WTC11 (cell line): ENCODE measurements around the gene LAD1. TPM values are rescaled to one million over a fixed set of nuclear protein-coding genes. Genes with fewer than 3 reads are reported as not detected.
A peak's percentile ranks its signal among the peaks of the same experiment; 100 is the strongest.

Experiments
- ATAC-seq: fragments of 200-7000 bp; cut with Tn5 transposase; 2 replicates; pipeline ENCODE4 v1.10.0; 2021; ENCODE audit warnings: mild to moderate bottlenecking, moderate library complexity
- CTCF ChIA-PET: fragments of 300-600 bp; sonication (Branson Sonifier 250); formaldehyde crosslinking; loops from one replicate; lab custom pipeline; 2021; ENCODE audit warnings: antibody characterized with exemption; lab: Charles Lee
- POLR2A ChIA-PET: fragments of 350-600 bp; sonication (Branson Sonifier 250); formaldehyde crosslinking; loops from one replicate; lab custom pipeline; 2021; ENCODE audit warnings: antibody characterized with exemption; lab: Charles Lee
- DNase-seq: peaks from one replicate; pipeline ENCODE4 v3.0.0; 2021; ENCODE audit warnings: low spot score
- H3K27ac Mint-ChIP-seq: 2 replicates; pipeline ENCODE4 v1.8.0; 2021; ENCODE audit warnings: mixed read lengths
- H3K27me3 Mint-ChIP-seq: 2 replicates; pipeline ENCODE4 v1.8.0; 2021; ENCODE audit warnings: low read depth, mild to moderate bottlenecking, moderate library complexity, mixed read lengths
- H3K36me3 Mint-ChIP-seq: 2 replicates; pipeline ENCODE4 v1.8.0; 2021; ENCODE audit warnings: mixed read lengths
- H3K4me1 Mint-ChIP-seq: 2 replicates; pipeline ENCODE4 v1.8.0; 2022; ENCODE audit warnings: mixed read lengths
- H3K4me3 Mint-ChIP-seq: 2 replicates; pipeline ENCODE4 v1.8.0; 2021; ENCODE audit warnings: mild to moderate bottlenecking, moderate library complexity, mixed read lengths
- H3K9me3 Mint-ChIP-seq: 2 replicates; pipeline ENCODE4 v1.8.0; 2021; ENCODE audit warnings: mixed read lengths
- ATF1 ChIP-seq: sonication (generic); formaldehyde crosslinking; IDR thresholded peaks from 2 replicates; pipeline ENCODE4 v1.8.1; 2023; ENCODE audit warnings: mild to moderate bottlenecking, moderate library complexity, missing genetic modification reagents
- ESRRA ChIP-seq: sonication (generic); formaldehyde crosslinking; IDR thresholded peaks from 2 replicates; pipeline ENCODE4 v1.8.1; 2022; ENCODE audit warnings: mild to moderate bottlenecking, missing genetic modification reagents, borderline replicate concordance
- GTF2I ChIP-seq: fragments of 250-450 bp; sonication (Bioruptor Pico); conservative IDR thresholded peaks from 2 replicates; pipeline ENCODE4 v1.4.0; 2021; ENCODE audit warnings: mild to moderate bottlenecking
- HMGA2 ChIP-seq: fragments of 250-450 bp; sonication (Bioruptor Pico); IDR thresholded peaks from 2 replicates; pipeline ENCODE4 v1.4.0; 2021; ENCODE audit warnings: mild to moderate bottlenecking, moderate library complexity
- NFATC4 ChIP-seq: fragments of 250-450 bp; sonication (Bioruptor Pico); IDR thresholded peaks from 2 replicates; pipeline ENCODE4 v1.9.0; 2021; ENCODE audit warnings: mild to moderate bottlenecking
- RORB ChIP-seq: fragments of 250-450 bp; sonication (Bioruptor Pico); IDR thresholded peaks from 2 replicates; pipeline ENCODE4 v1.9.0; 2021; ENCODE audit warnings: mild to moderate bottlenecking
- SMAD3 ChIP-seq: sonication (generic); formaldehyde crosslinking; IDR thresholded peaks from 2 replicates; pipeline ENCODE4 v1.8.0; 2022; ENCODE audit warnings: missing genetic modification reagents, mild to moderate bottlenecking, borderline replicate concordance
- TEAD1 ChIP-seq: sonication (generic); formaldehyde crosslinking; IDR thresholded peaks from 2 replicates; pipeline ENCODE4 v1.8.0; 2022; ENCODE audit warnings: mild to moderate bottlenecking, missing genetic modification reagents
- ZNF396 ChIP-seq: fragments of 250-450 bp; sonication (Bioruptor Pico); IDR thresholded peaks from 2 replicates; pipeline ENCODE4 v1.8.0; 2021; ENCODE audit warnings: mild to moderate bottlenecking, moderate library complexity, borderline replicate concordance
- ZNF416 ChIP-seq: fragments of 250-450 bp; sonication (Bioruptor Pico); IDR thresholded peaks from 2 replicates; pipeline ENCODE4 v1.9.0; 2021; ENCODE audit warnings: mild to moderate bottlenecking, inconsistent platforms
- ZNF423 ChIP-seq: fragments of 250-450 bp; sonication (Bioruptor Pico); IDR thresholded peaks from 2 replicates; pipeline ENCODE4 v2.1.2; 2022; ENCODE audit warnings: mild to moderate bottlenecking, moderate library complexity
- total RNA-seq: library from RNA; stranded (reverse); gene quantifications from 3 replicates; pipeline ENCODE4 v1.2.3, GENCODE V29; 2021
- TF ChIP-seq, protein P1 (sequence below): fragments of 200-600 bp; IDR thresholded peaks from 2 replicates; pipeline ENCODE4 v1.8.0; 2022; ENCODE audit warnings: antibody characterized with exemption
- TF ChIP-seq, protein P2 (sequence below): fragments of 250-450 bp; sonication (Bioruptor Pico); IDR thresholded peaks from 2 replicates; pipeline ENCODE4 v2.1.2; 2022; ENCODE audit warnings: mild to moderate bottlenecking, moderate library complexity
- TF ChIP-seq, protein P3 (sequence below): fragments of 250-450 bp; sonication (Bioruptor Pico); IDR thresholded peaks from 2 replicates; pipeline ENCODE4 v1.9.0; 2021; ENCODE audit warnings: mild to moderate bottlenecking, borderline replicate concordance
- TF ChIP-seq, protein P4 (sequence below): sonication (generic); formaldehyde crosslinking; IDR thresholded peaks from 2 replicates; pipeline ENCODE4 v1.8.1; 2023; ENCODE audit warnings: mild to moderate bottlenecking, missing genetic modification reagents

Gene LAD1
- total RNA-seq, 1 experiment from 2014 or later: 14.9 TPM

DNA sequence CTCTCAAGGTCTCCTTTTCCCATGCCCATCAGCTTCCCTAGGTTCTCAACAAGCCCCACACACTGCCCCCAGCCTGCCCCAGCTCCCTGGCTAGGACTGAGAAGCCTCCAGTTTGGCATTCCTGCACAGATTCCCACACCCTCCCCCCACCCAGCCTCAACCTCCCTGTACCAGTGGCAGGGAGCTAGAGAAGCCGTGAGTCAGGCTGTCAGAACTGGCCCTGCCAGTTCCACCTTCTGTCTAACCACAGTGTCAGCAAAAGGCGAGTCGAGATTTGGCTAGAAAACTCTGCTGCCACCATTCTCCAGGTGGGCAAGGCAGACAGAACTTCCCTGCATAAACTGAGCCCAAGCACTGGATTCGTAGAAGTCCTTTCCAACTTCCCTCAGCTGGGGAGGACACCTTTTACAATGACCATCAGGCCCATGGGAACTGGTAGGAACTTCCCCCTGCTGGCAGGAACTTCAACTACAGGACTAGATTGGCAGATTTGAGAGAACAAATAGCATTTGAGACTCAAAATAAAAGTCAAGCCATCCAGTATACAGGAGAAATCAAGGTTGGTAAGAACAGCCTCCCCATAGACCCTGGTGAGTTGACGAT, 52.7 kb downstream of the LAD1 start:
- ATAC-seq: peak; percentile 35
- H3K4me1 Mint-ChIP-seq: peaks cover 38% of the 10 kb centered on the region
- H3K4me3 Mint-ChIP-seq: no peak overlapping the region
- H3K36me3 Mint-ChIP-seq: peaks cover under 1% of the 10 kb centered on the region
- H3K9me3 Mint-ChIP-seq: peaks cover 2% of the 10 kb centered on the region
- POLR2A ChIA-PET: interaction anchor here (0.9 to 1.4 kb wide), 2 partner anchors 14 to 30 kb away, joined by 4 read pairs; no protein-coding TSS in a partner anchor
- no peak overlapping the region for H3K27ac Mint-ChIP-seq
- CTCF ChIA-PET: interaction anchor here (0.6 to 7.7 kb wide), 45 partner anchors 8 to 321 kb away, joined by 3 to 175 read pairs (median 4); partner anchors contain the start of gene ASCL5
- peak; percentile 70 for DNase-seq
- H3K27me3 Mint-ChIP-seq: no peaks in the 10 kb centered on the region; the same call in 1 of the 2 replicates
- TF ChIP-seq, protein P1, sequence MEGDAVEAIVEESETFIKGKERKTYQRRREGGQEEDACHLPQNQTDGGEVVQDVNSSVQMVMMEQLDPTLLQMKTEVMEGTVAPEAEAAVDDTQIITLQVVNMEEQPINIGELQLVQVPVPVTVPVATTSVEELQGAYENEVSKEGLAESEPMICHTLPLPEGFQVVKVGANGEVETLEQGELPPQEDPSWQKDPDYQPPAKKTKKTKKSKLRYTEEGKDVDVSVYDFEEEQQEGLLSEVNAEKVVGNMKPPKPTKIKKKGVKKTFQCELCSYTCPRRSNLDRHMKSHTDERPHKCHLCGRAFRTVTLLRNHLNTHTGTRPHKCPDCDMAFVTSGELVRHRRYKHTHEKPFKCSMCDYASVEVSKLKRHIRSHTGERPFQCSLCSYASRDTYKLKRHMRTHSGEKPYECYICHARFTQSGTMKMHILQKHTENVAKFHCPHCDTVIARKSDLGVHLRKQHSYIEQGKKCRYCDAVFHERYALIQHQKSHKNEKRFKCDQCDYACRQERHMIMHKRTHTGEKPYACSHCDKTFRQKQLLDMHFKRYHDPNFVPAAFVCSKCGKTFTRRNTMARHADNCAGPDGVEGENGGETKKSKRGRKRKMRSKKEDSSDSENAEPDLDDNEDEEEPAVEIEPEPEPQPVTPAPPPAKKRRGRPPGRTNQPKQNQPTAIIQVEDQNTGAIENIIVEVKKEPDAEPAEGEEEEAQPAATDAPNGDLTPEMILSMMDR: peak; percentile 47
- no peak for TF ChIP-seq RORB (CRISPR knock-in tag)

DNA sequence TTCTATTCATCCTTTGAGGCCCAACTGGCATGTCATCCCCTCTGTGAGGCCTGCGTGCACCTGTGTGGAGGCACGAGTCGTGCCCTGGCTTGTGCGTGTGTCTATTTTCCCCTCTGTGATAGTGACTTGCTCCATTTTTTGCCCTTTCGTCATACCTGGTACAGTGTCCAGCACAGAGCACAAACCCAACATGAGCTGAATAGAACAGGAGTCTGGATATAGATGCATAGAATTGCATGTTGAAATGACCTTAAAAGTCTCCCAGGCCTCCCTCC, 54.1 kb downstream of the LAD1 start:
- ATAC-seq: no peak
- no peak overlapping the region for H3K27ac Mint-ChIP-seq

More for the DNA sequence above, 54.1 kb downstream of the LAD1 start:
- Mint-ChIP-seq H3K4me1 (peaks cover 38% of the 10 kb centered on the region), H3K4me3 (no peak overlapping the region), H3K27me3 (no peaks in the 10 kb centered on the region; the same call in 1 of the 2 replicates), H3K9me3 (peaks cover 8% of the 10 kb centered on the region), H3K36me3 (peaks cover 5% of the 10 kb centered on the region)
- TF ChIP-seq, protein P2, sequence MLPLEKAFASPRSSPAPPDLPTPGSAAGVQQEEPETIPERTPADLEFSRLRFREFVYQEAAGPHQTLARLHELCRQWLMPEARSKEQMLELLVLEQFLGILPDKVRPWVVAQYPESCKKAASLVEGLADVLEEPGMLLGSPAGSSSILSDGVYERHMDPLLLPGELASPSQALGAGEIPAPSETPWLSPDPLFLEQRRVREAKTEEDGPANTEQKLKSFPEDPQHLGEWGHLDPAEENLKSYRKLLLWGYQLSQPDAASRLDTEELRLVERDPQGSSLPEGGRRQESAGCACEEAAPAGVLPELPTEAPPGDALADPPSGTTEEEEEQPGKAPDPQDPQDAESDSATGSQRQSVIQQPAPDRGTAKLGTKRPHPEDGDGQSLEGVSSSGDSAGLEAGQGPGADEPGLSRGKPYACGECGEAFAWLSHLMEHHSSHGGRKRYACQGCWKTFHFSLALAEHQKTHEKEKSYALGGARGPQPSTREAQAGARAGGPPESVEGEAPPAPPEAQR (CRISPR knock-in tag): no peak
- TF ChIP-seq NFATC4 (CRISPR knock-in tag): no peak
- TF ChIP-seq, protein P3, sequence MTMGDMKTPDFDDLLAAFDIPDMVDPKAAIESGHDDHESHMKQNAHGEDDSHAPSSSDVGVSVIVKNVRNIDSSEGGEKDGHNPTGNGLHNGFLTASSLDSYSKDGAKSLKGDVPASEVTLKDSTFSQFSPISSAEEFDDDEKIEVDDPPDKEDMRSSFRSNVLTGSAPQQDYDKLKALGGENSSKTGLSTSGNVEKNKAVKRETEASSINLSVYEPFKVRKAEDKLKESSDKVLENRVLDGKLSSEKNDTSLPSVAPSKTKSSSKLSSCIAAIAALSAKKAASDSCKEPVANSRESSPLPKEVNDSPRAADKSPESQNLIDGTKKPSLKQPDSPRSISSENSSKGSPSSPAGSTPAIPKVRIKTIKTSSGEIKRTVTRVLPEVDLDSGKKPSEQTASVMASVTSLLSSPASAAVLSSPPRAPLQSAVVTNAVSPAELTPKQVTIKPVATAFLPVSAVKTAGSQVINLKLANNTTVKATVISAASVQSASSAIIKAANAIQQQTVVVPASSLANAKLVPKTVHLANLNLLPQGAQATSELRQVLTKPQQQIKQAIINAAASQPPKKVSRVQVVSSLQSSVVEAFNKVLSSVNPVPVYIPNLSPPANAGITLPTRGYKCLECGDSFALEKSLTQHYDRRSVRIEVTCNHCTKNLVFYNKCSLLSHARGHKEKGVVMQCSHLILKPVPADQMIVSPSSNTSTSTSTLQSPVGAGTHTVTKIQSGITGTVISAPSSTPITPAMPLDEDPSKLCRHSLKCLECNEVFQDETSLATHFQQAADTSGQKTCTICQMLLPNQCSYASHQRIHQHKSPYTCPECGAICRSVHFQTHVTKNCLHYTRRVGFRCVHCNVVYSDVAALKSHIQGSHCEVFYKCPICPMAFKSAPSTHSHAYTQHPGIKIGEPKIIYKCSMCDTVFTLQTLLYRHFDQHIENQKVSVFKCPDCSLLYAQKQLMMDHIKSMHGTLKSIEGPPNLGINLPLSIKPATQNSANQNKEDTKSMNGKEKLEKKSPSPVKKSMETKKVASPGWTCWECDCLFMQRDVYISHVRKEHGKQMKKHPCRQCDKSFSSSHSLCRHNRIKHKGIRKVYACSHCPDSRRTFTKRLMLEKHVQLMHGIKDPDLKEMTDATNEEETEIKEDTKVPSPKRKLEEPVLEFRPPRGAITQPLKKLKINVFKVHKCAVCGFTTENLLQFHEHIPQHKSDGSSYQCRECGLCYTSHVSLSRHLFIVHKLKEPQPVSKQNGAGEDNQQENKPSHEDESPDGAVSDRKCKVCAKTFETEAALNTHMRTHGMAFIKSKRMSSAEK (CRISPR knock-in tag): no peak
- no peak for TF ChIP-seq ZNF396 (CRISPR knock-in tag)
- no peak for TF ChIP-seq TEAD1 (CRISPR knock-in tag)
- TF ChIP-seq GTF2I (CRISPR knock-in tag): no peak
- no peak for TF ChIP-seq ZNF416 (CRISPR knock-in tag)
- TF ChIP-seq ATF1: no peak
- TF ChIP-seq ESRRA (CRISPR knock-in tag): no peak
- TF ChIP-seq ZNF423 (CRISPR knock-in tag): no peak
- TF ChIP-seq SMAD3 (CRISPR knock-in tag): no peak
- TF ChIP-seq, protein P4, sequence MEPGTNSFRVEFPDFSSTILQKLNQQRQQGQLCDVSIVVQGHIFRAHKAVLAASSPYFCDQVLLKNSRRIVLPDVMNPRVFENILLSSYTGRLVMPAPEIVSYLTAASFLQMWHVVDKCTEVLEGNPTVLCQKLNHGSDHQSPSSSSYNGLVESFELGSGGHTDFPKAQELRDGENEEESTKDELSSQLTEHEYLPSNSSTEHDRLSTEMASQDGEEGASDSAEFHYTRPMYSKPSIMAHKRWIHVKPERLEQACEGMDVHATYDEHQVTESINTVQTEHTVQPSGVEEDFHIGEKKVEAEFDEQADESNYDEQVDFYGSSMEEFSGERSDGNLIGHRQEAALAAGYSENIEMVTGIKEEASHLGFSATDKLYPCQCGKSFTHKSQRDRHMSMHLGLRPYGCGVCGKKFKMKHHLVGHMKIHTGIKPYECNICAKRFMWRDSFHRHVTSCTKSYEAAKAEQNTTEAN (CRISPR knock-in tag): no peak
- TF ChIP-seq HMGA2 (CRISPR knock-in tag): no peak
- DNase-seq: no peak
- CTCF ChIA-PET: interaction anchor here (0.7 to 7.7 kb wide), 6 partner anchors 15 to 103 kb away, joined by 3 to 175 read pairs (median 30); no protein-coding TSS in a partner anchor
- POLR2A ChIA-PET: no interaction called here
